OCI-LY7 (cell line): ENCODE data around the gene ABCC9. TPM values are rescaled to one million over a fixed set of nuclear protein-coding genes. Genes with fewer than 3 reads are reported as not detected.

Experiments
- BruUV-seq: library from RNA; stranded (reverse); fragments of 400-500 nt; replicated peaks from 2 replicates; lab custom pipeline; 2021; lab: Mats Ljungman, UMichigan
- CTCF ChIA-PET: fragments of 300-600 bp; sonication (Branson Sonifier 250); formaldehyde crosslinking; loops from one replicate; lab custom pipeline; 2022; ENCODE audit warnings: antibody characterized with exemption; ENCODE audit not compliant: unreplicated experiment; lab: Charles Lee
- POLR2A ChIA-PET: fragments of 300-600 bp; sonication (Branson Sonifier 250); formaldehyde crosslinking; loops from one replicate; lab custom pipeline; 2022; ENCODE audit warnings: antibody characterized with exemption; lab: Charles Lee
- DNase-seq: peaks from one replicate; pipeline ENCODE4 v3.0.0-alpha.2; 2015; ENCODE audit warnings: low spot score
- H2AFZ ChIP-seq: fragments of 200-600 bp; sonication (generic), shearing (Covaris generic); 2 replicates; pipeline ENCODE4 v1.6.1; 2014; ENCODE audit warnings: mild to moderate bottlenecking, antibody characterized with exemption, low read length, moderate library complexity
- H3K27ac ChIP-seq: fragments of 200-600 bp; sonication (generic); 2 replicates; pipeline ENCODE4 v1.5.1; 2014; ENCODE audit warnings: mixed run types, low read depth, mild to moderate bottlenecking, moderate library complexity, low read length, inconsistent platforms; ENCODE audit not compliant: poor library complexity, severe bottlenecking
- H3K36me3 ChIP-seq: fragments of 200-600 bp; sonication (generic); 2 replicates; pipeline ENCODE4 v1.6.1; 2014; ENCODE audit warnings: mild to moderate bottlenecking, antibody characterized with exemption, low read length, moderate library complexity, mixed read lengths; ENCODE audit not compliant: insufficient read depth
- H3K4me1 ChIP-seq: fragments of 200-600 bp; sonication (generic); 2 replicates; pipeline ENCODE4 v1.5.1; 2014; ENCODE audit warnings: mild to moderate bottlenecking, low read length; ENCODE audit not compliant: insufficient read depth, poor library complexity, severe bottlenecking
- H3K4me2 ChIP-seq: fragments of 200-600 bp; sonication (generic); 2 replicates; pipeline ENCODE4 v1.6.1; 2014; ENCODE audit warnings: mild to moderate bottlenecking, low read length
- H3K4me3 ChIP-seq: fragments of 200-600 bp; sonication (generic); 2 replicates; pipeline ENCODE4 v1.5.1; 2014; ENCODE audit warnings: mild to moderate bottlenecking, low read depth, low read length; ENCODE audit not compliant: poor library complexity, severe bottlenecking
- H3K79me2 ChIP-seq: fragments of 200-600 bp; sonication (generic); 2 replicates; pipeline ENCODE4 v1.6.1; 2016; ENCODE audit warnings: low read depth, mild to moderate bottlenecking, low read length, moderate library complexity, mixed read lengths; ENCODE audit not compliant: insufficient read depth
- H3K9me2 ChIP-seq: fragments of 200-600 bp; sonication (generic); 2 replicates; pipeline ENCODE4 v1.6.1; 2016; ENCODE audit warnings: mild to moderate bottlenecking, low read length, mixed read lengths; ENCODE audit not compliant: insufficient read depth
- H3K9me3 ChIP-seq: fragments of 200-600 bp; sonication (generic); 2 replicates; pipeline ENCODE4 v1.6.1; 2014; ENCODE audit warnings: mild to moderate bottlenecking, mixed run types, low read length, mixed read lengths
- H4K20me1 ChIP-seq: fragments of 200-600 bp; sonication (generic); 2 replicates; pipeline ENCODE4 v1.6.1; 2014; ENCODE audit warnings: mild to moderate bottlenecking, antibody characterized with exemption, low read length, moderate library complexity, mixed read lengths; ENCODE audit not compliant: insufficient read depth
- EZH2phosphoT487 ChIP-seq: fragments of 200-600 bp; sonication (generic); IDR thresholded peaks from 2 replicates; pipeline ENCODE4 v1.6.1; 2018; ENCODE audit warnings: low read depth, borderline replicate concordance, mild to moderate bottlenecking, mixed run types, antibody characterized with exemption, low read length, moderate library complexity, mixed read lengths
- intact Hi-C: fragments of 100-400 bp; cut with micrococcal nuclease; formaldehyde crosslinking; loops from one replicate; pipeline ENCODE4 v1.10.0; 2022; ENCODE audit not compliant: unreplicated experiment
- total RNA-seq, 2 experiments: library from RNA; depleted of rRNA in 1 of 2; stranded (reverse); fragments of >200 nt in 1 of 2; shearing (Covaris generic) in 1 of 2; gene quantifications; 2 replicates each; pipeline ENCODE4 v1.2.3, GENCODE V29; 2014 to 2022
- TF ChIP-seq, protein P1 (sequence below): fragments of 200-600 bp; sonication (generic); conservative IDR thresholded peaks from 2 replicates; pipeline ENCODE4 v1.5.1; 2014; ENCODE audit warnings: mild to moderate bottlenecking, antibody characterized with exemption, low read length, moderate library complexity, mixed read lengths

Gene ABCC9
- total RNA-seq, 2 experiments from 2014 or later: not detected

GRCh38 chr12:21939435-21939834, 1.8 kb downstream of the ABCC9 start:
- no peaks in the 10 kb centered on the region for H3K36me3 ChIP-seq
- intact Hi-C loops: no loop called here
- TF ChIP-seq, protein P1, sequence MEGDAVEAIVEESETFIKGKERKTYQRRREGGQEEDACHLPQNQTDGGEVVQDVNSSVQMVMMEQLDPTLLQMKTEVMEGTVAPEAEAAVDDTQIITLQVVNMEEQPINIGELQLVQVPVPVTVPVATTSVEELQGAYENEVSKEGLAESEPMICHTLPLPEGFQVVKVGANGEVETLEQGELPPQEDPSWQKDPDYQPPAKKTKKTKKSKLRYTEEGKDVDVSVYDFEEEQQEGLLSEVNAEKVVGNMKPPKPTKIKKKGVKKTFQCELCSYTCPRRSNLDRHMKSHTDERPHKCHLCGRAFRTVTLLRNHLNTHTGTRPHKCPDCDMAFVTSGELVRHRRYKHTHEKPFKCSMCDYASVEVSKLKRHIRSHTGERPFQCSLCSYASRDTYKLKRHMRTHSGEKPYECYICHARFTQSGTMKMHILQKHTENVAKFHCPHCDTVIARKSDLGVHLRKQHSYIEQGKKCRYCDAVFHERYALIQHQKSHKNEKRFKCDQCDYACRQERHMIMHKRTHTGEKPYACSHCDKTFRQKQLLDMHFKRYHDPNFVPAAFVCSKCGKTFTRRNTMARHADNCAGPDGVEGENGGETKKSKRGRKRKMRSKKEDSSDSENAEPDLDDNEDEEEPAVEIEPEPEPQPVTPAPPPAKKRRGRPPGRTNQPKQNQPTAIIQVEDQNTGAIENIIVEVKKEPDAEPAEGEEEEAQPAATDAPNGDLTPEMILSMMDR: no peak
- TF ChIP-seq EZH2phosphoT487: no peak
- H3K27ac ChIP-seq: no peak overlapping the region
- no peak for DNase-seq
- no peak overlapping the region for H3K4me3 ChIP-seq
- no peaks in the 10 kb centered on the region for H3K79me2 ChIP-seq
- no peaks in the 10 kb centered on the region for H3K9me2 ChIP-seq
- no peaks in the 10 kb centered on the region for H4K20me1 ChIP-seq
- CTCF ChIA-PET: no interaction called here
- H3K4me1 ChIP-seq: no peaks in the 10 kb centered on the region
- no peak overlapping the region for H2AFZ ChIP-seq
- H3K4me2 ChIP-seq: no peak overlapping the region
- no peaks in the 10 kb centered on the region for H3K9me3 ChIP-seq
- POLR2A ChIA-PET: interaction anchor here (0.8 kb wide), 1 partner anchor 847 kb away, joined by 3 read pairs; no protein-coding TSS in a partner anchor
- BruUV-seq: no TSS peak

- TF ChIP-seq EZH2phosphoT487: no peak
- TF ChIP-seq, protein P1: no peak
- H4K20me1 ChIP-seq: no peaks in the 10 kb centered on the region
- no TSS peak for BruUV-seq
- H3K4me2 ChIP-seq: no peak overlapping the region
- POLR2A ChIA-PET: interaction anchor here (0.8 kb wide), 1 partner anchor 848 kb away, joined by 3 read pairs; no protein-coding TSS in a partner anchor
- no peaks in the 10 kb centered on the region for H3K9me3 ChIP-seq
- H3K4me3 ChIP-seq: no peak overlapping the region
- DNase-seq: no peak
- H3K9me2 ChIP-seq: no peaks in the 10 kb centered on the region
- H3K4me1 ChIP-seq: no peaks in the 10 kb centered on the region
- CTCF ChIA-PET: no interaction called here
- H2AFZ ChIP-seq: no peak overlapping the region
- no peak overlapping the region for H3K27ac ChIP-seq
- H3K79me2 ChIP-seq: no peaks in the 10 kb centered on the region
- no peaks in the 10 kb centered on the region for H3K36me3 ChIP-seq
- intact Hi-C loops: no loop called here
These were observed 2.3 kb downstream of the ABCC9 start for GRCh38 chr12:21938879-21939278.

- POLR2A ChIA-PET: interaction anchor here (0.5 kb wide), 1 partner anchor 208 kb away, joined by 4 read pairs; no protein-coding TSS in a partner anchor
- no peak for TF ChIP-seq EZH2phosphoT487
- TF ChIP-seq, protein P1: no peak
- no peaks in the 10 kb centered on the region for H4K20me1 ChIP-seq
- CTCF ChIA-PET: no interaction called here
- no peaks in the 10 kb centered on the region for H3K36me3 ChIP-seq
- DNase-seq: no peak
- H2AFZ ChIP-seq: no peak overlapping the region
- no peaks in the 10 kb centered on the region for H3K4me1 ChIP-seq
- no peak overlapping the region for H3K27ac ChIP-seq
- no peaks in the 10 kb centered on the region for H3K9me2 ChIP-seq
- H3K9me3 ChIP-seq: no peaks in the 10 kb centered on the region
- H3K4me2 ChIP-seq: no peak overlapping the region
- H3K79me2 ChIP-seq: no peaks in the 10 kb centered on the region
- no peak overlapping the region for H3K4me3 ChIP-seq
- BruUV-seq: no TSS peak
- intact Hi-C loops: no loop called here
These were observed 7.1 kb downstream of the ABCC9 start for GRCh38 chr12:21934173-21934572.
